Measurements from ENCODE around the gene PLEKHN1.

The PLEKHN1 gene, protein sequence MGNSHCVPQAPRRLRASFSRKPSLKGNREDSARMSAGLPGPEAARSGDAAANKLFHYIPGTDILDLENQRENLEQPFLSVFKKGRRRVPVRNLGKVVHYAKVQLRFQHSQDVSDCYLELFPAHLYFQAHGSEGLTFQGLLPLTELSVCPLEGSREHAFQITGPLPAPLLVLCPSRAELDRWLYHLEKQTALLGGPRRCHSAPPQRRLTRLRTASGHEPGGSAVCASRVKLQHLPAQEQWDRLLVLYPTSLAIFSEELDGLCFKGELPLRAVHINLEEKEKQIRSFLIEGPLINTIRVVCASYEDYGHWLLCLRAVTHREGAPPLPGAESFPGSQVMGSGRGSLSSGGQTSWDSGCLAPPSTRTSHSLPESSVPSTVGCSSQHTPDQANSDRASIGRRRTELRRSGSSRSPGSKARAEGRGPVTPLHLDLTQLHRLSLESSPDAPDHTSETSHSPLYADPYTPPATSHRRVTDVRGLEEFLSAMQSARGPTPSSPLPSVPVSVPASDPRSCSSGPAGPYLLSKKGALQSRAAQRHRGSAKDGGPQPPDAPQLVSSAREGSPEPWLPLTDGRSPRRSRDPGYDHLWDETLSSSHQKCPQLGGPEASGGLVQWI

DNA sequence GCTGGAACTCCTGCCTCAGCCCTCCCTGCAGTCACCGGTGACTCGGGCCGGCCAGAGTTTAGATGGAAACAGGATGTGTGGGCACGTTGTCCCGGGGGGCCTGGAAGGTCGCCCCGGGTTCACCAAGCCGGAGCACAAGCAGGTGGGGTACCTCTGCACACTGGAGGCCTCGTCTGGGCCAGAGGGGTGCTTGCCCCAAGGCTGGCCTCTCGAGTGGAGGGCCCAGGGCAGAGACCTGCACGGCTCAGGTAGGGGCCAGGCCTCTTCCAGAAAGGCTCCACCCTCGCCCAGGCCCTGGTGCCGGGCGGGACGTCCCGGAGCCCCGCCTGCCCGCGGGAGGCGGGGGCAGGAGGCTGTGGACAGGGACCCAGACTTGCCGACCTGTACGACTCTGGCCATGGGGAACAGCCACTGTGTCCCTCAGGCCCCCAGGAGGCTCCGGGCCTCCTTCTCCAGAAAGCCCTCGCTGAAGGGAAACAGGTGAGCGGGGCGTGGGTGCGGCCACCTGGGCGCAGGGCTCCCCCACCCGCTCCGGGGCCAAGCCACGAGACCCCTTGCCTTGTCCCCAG lies at the start of gene PLEKHN1:
TSS of gene PLEKHN1 (plus strand) at position 348 of the 569 bp plus-strand sequence. CDS start at position 398, 50 bp downstream.
- no peak for DNase-seq (ENCODE audit: low read depth, low spot score)

DNA sequence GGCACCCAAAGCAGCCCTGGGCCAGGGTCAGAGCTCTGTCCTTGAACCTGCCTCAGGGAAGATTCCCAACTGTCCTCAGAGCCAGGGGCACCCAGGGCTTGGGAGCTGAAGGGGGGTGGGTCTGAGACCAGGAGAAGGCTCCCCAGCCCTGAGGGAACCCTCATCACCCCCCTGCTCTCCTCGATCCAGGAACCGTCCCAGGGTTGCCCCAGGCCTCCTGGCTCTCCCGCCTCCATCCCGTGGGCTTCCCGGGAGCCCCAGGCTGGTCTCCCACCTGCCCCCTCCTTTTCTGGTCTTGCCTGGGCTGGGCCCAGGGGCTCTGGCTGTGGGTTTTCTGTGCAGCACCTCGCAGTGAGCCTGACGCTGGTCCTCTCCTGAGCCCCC lies 49.2 kb upstream of the PLEKHN1 start:
- no peak for DNase-seq (ENCODE audit: low read depth, low spot score)

DNA sequence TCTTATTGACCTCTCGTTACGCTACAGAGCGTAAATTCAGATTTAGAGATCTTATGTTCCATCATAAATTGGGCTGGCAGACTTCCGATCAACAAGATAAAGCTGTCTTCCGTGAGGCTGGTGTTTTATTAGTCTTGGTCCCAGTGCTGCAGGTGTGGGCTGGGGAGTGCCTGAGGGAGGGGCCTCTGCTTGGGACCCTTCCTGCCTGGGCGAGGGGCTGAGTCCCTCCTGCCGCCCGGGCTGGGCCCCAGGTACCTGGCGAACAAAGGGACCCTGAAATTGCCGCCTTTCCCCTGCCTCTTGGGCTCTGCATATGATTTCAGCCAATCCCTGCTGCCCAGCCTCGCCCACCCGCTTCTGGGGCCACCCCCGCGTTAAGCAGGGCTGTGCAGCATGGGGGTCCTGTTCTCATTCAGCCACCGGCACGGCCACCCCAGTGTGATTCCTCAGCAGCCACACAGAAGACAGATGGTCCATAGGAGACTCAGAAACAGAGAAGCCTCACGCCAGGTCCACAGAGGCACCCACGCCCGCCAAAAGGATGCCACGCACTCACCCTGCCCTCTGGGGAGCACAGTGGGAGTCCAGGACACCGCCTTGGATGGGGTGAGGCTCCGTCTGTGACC lies 48.7 kb upstream of the PLEKHN1 start:
- no peak for DNase-seq (ENCODE audit: low read depth, low spot score)

- no peak for DNase-seq (ENCODE audit: low read depth, low spot score)
Observed at GRCh38 chr1:918353-918752, 47.9 kb upstream of the PLEKHN1 start.

GRCh38 chr1:918843-919242 lies 47.4 kb upstream of the PLEKHN1 start:
- DNase-seq (ENCODE audit: low read depth, low spot score) = no peak

- no peak for DNase-seq (ENCODE audit: low read depth, low spot score)
Observed at GRCh38 chr1:919271-919872, 46.9 kb upstream of the PLEKHN1 start.

DNA sequence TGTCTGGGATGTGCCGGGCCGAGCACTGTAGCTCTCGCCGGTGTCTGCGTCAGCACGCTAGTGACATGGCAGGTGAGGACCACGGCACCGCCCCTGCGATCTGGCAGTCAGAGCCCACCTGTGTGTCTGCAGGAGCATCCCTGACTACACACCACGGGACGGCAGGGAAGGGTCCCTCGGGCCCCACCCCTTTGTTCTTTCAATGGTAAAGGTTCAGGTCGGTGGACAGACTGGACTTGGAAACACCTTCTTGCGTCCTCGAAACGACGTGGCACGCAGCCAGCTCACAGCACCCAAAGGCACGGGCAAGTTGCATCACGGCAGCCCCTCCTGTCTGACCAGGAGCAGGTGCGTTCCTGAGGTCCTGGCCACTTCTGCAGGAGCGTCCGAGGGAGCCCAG lies 46.3 kb upstream of the PLEKHN1 start:
- DNase-seq (ENCODE audit: low read depth, low spot score) = no peak

DNA sequence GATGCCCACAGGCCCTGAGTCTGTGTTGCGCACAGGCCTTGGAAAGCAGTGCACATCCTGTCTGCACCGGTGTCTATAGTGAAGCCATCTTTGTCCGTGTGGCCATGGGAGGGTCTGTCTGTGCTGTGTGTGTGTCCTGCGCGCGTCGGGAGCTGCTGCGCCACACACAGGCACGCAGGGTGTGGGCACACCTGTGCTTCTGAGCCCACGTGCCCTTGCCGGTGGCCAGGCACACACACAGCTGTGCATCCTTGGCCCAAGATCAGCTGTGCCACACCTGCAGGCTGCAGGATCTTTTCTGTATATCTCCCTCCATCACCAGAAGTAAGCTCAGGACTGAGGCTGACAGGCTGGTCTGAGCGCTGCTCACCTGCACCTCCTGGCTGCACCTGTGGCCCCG lies 45.8 kb upstream of the PLEKHN1 start:
- no peak for DNase-seq (ENCODE audit: low read depth, low spot score)

DNA sequence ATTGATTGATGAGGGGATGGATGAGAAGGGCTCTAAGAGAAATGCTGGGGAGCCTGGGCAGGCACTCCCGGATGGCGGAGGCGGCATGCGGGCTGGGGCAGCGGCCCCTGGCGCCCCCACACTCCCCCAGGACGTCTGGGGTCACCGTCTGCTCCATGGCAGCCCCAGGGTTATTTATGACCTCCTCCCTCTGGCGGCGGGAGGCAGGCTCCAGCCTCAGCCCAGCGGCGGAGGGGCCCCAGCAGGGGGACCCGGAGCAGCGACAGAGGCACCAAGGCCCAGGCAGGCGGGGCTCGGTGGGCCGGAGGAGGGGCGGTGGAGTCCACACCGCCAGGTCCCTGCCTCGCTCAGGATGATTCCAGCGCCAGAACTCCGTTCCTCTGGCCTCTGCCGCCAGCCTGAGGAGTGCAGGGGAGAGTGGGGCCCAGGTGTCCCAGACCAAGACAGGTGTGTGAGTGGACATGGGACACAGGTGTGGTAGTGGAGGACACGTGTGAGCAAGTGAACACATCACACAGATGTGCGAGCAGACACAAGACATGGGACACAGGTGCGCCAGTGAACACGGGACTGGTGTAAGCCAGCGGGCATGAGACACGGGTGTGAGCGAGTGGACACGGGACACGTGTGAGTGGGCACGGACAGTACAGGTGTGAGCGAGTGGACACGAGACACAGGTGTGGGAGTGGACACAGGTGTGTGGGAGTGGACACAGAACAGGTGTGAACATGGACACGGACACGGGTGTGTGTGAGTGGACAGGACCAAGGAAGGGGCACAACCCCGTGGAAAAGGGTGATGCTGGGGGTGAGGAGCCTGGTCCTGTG lies 45.1 kb upstream of the PLEKHN1 start:
- DNase-seq (ENCODE audit: low read depth, low spot score) = no peak

GRCh38 chr1:923131-923990 lies 42.9 kb upstream of the PLEKHN1 start, which contains the start of gene SAMD11:
Gene SAMD11 (plus strand): TSS chr1:923923. CDS start chr1:924432, 509 bp downstream.
- DNase-seq (ENCODE audit: low read depth, low spot score) = no peak

DNA sequence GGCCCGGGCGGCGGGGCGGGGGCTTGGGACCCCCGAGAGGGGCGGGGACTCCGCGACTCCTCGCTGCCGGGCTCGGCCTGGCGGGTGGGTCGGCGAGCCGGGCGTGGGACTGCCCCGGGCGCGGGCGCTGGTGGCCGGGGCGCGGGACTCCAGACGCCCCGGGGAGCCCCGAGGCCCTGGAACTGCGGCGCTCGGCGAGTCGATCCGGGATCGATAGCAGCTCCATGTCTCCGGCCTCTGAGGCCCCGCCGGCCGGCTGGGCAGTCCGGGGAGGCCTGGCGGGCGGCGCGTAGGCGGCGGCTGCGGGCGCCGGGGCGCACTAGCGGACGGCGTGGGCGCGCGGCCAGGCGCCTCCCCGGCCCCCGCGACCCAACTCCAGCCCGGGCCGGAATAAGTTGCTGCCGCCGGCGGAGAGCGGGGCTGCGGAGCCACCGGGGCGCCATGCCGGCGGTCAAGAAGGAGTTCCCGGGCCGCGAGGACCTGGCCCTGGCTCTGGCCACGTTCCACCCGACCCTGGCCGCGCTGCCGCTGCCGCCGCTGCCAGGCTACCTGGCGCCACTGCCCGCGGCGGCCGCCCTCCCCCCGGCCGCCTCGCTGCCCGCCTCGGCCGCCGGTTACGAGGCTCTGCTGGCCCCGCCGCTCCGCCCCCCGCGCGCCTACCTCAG lies 42.2 kb upstream of the PLEKHN1 start:
- no peak for DNase-seq (ENCODE audit: low read depth, low spot score)

DNA sequence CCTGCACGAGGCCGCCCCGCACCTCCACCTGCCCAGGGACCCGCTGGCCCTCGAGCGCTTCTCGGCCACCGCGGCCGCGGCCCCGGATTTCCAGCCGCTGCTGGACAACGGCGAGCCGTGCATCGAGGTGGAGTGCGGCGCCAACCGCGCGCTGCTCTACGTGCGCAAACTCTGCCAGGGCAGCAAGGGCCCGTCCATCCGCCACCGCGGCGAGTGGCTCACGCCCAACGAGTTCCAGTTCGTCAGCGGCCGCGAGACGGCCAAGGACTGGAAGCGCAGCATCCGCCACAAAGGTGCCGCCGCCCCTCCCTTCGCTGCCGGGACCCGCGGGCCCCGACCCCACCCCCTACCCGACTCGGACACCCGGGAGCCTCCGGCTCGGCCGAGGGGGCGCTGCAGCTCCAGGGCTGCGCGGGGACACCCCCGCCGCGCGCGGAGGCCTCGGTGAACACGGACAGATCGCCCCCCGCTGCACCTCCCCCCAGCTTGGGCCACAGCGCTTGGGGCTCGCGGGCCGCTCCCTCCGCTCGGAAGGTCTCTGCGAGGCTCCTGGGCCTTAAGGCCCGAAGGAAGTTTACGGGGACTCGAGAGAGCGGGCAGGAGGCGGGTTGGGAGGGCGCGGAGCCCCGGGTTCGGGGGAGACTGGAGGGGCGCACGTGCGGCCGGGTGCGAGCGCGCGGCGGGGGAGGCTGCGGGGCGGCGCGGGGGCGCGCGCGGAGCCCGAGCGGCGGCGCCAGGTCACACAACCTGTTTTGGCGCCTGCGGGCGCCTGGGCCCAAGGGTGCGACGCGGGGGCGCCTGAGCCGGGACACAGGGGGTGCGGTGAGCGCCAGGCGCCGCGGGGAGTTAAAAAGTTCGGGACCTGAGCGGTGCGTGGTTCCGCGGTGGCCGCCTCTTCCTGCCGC lies 41.4 kb upstream of the PLEKHN1 start:
- no peak for DNase-seq (ENCODE audit: low read depth, low spot score)

- DNase-seq (ENCODE audit: low read depth, low spot score) = no peak
Observed at GRCh38 chr1:925561-926421, 40.5 kb upstream of the PLEKHN1 start.

- no peak for DNase-seq (ENCODE audit: low read depth, low spot score)
Observed at GRCh38 chr1:927234-927633, 39.0 kb upstream of the PLEKHN1 start.

DNA sequence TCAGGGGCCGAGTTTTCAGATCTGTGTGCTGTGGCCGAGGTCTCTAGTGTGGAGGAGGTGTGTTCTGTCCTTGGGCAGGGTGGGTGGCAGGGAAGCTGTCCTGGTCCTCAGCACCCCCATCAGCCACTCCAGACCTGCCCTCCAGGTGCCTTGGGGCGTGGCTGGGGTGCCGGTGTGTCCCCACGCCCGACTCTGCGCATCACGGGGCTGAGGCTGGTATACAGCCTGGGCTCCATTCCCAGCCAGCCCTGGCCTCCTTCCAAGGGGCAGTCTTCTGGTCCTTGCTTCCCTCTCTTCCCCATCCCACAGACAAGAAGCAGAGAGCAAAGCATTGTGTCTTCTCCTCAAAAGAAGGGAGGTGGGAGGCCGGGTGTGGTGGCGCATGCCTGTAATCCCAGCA lies 38.5 kb upstream of the PLEKHN1 start:
- no peak for DNase-seq (ENCODE audit: low read depth, low spot score)

- DNase-seq (ENCODE audit: low read depth, low spot score) = no peak
Observed at GRCh38 chr1:928825-929661, 37.2 kb upstream of the PLEKHN1 start.
